Measurements from ENCODE around the gene FREM1.

- TF ChIP-seq ZNF274 (IDR thresholded peaks at IDR 0.05; ENCODE audit: low read depth, low read length) (no peak), YY1 (IDR thresholded peaks at IDR 0.05; ENCODE audit: insufficient read depth, insufficient read length) (no peak)
These were observed 160.5 kb downstream of the FREM1 start for GRCh38 chr9:14749741-14750211.

All from NT2/D1 (cell line).